Hematopoietic multipotent progenitor cell treated with erythropoietin and hydrocortisone succinate and interleukin-3 and kit ligand, for 4 days (in vitro differentiated cells): Measurements from ENCODE around the gene C14orf39.

Source experiments
- DNase-seq: peaks from one replicate; pipeline ENCODE4 v3.0.0-alpha.2; 2015

C14orf39 gene

GRCh38 chr14:60485598-60486251 is at the start of gene C14orf39:
C14orf39 (minus strand) TSS chr14:60486063; CDS start chr14:60485078, 985 bp downstream.
- DNase-seq: peak; percentile 56

- no peak for DNase-seq
Observed at GRCh38 chr14:60532442-60532841, 46.6 kb upstream of the C14orf39 start.

DNA sequence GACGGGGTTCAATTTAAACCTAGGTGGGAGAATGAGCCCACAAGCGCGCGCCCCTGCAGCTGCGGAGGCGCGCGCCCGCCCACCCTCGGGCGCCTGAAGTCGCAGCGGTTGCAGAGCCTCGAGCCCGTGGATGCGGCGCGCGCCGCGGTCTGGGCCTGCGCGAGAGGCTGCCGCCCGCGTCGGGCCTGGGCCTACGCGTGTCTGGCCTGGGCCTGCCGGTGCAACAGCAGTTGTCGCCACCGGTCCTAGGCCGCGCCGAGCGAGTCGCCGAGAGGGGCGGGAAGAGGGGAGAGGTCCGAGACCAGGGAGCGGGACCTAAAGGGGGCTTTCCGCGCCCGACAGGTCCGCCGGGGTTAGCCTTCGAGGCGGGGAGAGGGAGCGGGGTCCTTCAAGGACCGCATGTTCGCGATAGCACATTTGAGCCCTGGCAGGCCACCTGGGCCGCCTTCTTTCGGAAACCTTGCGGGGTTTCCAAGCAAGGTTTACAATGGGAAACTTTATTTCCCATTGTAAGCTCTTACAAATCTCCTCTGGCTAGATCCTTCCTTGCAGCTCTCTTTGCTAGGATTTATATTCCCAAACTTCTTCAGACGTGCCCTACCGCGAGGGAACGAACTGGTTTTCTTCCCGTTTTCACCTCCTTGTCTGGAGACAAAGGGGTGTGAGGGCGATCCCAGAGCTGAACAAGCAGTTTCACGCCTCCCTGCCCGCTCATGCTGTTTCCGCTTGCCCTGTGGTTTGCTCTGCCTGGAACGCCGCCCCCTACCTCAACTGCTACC is 29.8 kb upstream of the C14orf39 start:
- DNase-seq: no peak

DNA sequence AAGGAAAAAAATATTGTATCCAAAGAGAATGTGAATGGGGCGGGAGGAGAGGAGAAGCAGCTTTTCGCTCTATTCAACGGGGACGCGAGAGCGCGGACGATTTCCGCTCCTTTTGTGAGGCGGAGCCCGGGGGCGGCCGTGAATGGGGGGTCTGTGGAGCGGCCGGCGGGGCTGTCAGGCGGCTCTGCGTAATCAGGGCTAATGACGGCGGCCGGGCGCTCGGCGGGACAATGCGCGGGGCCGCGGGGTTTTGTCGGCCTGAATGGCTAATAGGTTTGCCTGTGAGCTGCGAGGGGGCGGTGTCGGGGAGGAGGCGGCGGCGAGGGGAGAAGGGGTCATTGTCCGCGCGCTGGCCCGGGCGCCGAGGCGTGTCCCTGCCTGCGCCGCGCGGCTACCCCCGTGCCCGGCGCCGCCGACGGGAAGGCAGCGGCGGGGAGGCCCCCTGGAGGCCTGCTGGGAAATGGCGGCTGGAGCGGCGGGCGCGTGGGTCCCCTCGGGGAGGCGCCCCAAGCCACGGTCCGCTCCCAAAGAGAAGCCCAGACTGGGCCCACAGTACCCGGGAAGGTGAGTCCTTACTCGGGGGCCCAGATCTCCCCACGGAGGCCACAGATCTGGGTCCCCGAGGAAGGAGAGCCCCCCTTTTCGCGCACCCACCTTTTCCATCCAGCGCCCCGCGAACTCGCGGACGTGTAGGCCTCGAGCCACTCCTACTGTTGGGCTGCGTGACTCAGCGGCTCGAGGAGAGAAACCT is 29.1 kb upstream of the C14orf39 start:
- DNase-seq: peak; percentile 41

DNA sequence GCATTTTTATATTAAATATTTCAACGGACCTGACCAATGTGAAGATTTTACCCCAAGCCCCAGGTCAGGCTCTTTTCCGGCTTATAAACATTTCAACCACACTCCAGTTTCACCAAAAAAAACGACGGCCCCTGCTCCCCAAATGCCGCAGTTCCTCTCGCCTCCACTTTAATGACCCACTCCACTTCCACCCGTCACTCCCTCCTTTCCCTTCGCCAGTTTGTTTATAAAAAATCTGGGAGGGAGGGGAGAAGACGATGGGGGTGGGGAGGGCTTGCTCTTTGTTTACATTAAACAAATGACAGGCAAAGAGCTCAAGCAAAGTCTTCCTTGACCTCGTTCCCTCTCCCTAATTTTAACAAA is 28.5 kb upstream of the C14orf39 start:
- DNase-seq: no peak

DNA sequence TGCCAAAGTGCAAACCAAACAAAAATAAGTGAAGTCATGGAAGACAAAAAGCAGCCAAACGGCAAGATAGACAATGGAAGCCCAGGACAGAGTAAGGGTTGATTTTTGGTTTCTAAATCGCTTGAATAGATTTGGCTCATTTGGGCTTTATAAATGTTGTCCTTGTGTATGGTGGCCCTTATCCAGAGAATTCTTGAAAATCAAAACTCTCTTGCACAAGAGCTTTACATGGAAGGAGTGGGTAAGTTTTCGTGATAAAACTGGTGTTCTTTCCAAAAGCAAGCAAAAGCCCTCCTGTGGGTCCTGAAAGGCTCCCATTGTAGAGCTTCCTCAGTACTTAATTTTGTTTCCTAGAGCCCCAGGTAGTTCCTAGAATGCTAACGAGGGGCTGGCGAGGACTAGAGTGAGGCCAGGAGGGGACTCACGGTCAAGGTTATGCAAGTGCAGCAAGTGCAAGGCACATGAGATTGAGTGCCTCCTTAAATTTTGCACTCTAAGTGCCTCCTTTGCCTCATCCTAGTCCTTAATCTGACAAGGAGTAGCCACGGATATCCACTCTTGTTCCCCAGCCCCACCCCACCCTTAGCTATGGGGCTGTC is 27.2 kb upstream of the C14orf39 start:
- no peak for DNase-seq

- no peak for DNase-seq
Observed at GRCh38 chr14:60512126-60512525, 26.3 kb upstream of the C14orf39 start.

- DNase-seq: no peak
Observed at GRCh38 chr14:60510951-60511599, 25.2 kb upstream of the C14orf39 start.

GRCh38 chr14:60510254-60510950 is 24.5 kb upstream of the C14orf39 start:
- DNase-seq: no peak

- no peak for DNase-seq
Observed at GRCh38 chr14:60509438-60510253, 23.8 kb upstream of the C14orf39 start.

GRCh38 chr14:60508707-60509437 is 23.0 kb upstream of the C14orf39 start, which contains the start of gene SIX6:
SIX6 (plus strand) TSS chr14:60509146; CDS start chr14:60509399, 253 bp downstream.
- peak; percentile 60 for DNase-seq

DNA sequence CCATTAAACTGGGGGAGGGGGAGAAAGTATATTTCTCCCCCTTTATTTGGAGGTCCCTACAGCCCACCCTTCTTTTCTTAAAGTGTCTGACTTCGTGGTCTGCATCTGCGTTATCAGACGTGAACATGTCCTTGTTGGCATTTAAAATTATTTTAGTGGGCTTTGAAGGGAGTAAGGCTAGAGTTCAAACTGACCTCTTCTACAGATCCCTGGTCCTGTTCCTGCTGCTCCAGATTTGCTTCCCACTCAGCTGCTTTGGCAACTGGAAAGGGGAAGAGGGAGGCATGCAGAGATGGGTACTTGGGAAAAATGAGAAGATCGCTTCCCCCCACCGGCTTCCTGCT is 22.5 kb upstream of the C14orf39 start:
- DNase-seq: no peak

DNA sequence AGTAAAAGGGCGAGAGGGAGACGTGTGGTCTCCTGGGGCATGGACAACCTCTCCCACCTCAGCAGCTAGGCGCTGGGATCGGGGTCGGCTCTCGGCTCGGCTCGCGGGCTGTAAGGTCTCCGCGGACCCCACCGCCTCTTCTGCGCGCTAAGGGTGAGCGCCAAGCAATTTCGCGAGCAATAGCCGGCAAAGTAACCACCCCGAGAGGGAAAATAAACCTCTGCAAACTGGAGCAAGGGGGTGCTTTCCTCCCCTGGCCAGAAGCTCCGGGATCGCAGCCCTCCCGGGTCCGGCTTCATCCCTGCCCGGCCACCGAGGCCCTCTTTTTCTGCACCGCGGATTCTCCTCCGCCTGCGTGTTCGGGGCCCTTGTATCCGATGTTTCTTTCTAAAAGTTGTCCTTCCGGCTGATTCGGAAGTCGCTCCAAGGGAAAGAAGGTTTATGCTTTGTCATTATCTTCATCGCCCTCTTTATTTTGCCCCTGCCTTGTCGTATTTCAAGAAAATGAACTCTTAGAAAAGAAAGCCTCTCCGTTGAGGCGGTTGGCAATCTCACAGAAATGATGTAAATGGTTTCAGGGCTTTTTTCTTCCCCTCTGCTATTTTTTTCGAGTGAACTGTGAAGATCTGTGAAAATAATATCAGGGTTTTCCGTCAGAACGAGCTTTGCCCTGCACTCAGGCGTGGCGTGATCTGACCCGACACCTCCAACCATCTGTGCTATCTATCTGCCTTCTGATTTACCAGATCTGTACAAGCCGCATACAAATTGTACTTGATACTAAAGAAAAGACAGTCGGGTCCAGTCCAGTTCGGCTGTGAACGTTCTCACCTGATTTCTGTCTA is 21.3 kb upstream of the C14orf39 start:
- DNase-seq: no peak

GRCh38 chr14:60506462-60506984 is 20.7 kb upstream of the C14orf39 start:
- DNase-seq: no peak

DNA sequence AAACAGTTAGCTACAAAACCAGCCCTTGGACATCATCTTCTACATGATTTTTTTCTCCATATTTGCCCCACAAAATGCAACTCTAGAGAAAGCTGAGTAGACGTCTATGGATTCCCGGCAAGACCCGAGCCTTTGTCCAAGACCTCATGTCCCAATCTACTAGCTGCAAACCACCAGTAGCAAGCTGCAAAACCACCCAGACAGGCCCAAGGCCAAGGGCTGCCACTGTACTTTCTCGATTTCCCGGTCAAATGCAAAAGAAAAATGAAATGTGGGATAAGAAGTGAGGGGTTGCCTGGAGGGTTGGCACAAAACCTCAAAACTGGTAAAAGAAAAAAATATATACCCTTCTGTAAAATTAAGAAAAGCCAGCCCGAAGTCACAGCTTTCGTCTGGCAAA is 20.1 kb upstream of the C14orf39 start:
- DNase-seq: no peak

DNA sequence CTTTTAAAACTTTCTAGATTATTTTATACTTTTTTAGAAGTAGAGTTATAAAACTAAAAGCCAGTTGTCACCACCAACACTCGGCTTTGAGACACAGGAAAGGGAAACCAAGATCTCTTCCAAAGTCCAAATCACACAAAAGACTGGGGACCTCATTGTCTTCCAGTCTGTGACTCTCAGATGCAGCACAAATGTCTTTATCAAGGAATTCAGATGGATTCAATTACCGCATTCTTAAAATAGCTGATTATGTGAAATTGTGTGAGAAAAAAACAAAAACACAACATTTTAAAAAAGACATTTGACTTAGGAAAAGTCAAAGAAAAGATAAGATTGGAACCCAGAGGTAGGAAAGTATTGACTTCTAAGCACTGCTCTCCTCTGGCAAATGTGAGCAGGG is 19.6 kb upstream of the C14orf39 start:
- DNase-seq: no peak

- DNase-seq: no peak
Observed at GRCh38 chr14:60502541-60502940, 16.7 kb upstream of the C14orf39 start.

DNA sequence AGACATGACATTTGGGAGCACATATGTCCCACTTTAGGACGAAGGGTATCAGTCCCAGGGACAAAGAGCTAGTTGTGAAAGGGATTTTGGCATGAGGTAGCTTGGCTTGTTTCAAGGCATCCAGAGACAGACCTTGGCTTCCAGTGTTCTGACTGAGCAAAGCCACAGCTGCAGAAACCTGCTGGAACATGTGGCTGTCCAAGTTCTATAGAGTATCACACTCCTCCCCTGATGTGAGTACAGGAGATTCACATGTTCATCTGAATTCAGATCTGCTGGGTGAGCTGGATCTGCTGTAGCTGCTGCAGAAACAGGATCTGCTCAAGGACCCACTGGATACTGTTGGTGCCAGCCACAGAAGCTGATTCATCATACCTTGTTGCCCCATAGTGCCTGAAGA is 10.1 kb upstream of the C14orf39 start:
- DNase-seq: no peak

GRCh38 chr14:60490270-60490669 is 4.4 kb upstream of the C14orf39 start:
- no peak for DNase-seq
